Measurements from ENCODE around the gene PSD4.
A peak's percentile ranks its signal among the peaks of the same experiment; 100 is the strongest.

The PSD4 gene

DNA sequence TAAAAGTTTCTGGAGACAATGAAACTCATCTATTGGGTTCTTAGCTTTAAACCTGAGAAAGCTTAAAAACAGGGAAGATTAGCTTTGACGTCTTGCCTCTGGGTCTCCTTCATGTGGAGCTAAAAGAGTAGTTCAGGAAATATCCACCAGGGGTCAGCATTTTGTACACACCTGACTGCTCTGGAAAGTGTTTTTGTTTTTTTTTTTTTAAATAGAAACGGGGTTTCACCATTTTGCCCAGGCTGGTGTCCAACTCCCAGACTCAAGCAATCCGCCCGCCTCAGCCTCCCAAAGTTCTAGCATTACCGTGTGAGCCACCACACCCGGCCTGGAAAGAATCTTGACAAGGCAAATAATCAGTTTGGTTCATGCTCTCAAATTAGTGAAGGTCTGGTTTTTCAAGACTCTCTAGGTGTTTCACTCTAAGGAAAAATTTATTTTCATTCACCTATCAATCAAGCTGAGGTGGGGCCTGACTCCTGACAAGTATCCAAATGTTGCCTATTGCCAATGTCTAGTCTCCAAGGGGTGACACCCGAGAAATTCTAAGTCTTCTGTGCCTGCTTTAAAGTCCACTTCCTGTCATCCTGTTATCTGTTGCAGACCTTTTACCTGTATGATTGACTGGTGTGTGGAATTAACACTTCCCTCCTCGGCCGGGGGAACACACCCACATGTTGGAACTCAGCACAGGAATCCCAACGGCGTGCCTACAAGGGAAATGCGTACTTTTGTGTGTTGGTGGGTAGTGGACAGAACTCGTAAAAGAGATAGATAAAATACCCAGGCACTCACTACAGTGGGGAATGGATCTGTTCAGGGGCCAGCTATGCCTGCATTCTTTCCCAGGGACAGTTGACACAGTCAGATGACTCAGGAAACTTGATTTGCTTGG lies 35.1 kb upstream of the PSD4 start:
- peak overlapping the region in 7 of 21 experiments; percentile 0 to 71 (median 22) for H3K27ac ChIP-seq
- no peak overlapping the region for H3K4me3 ChIP-seq

DNA sequence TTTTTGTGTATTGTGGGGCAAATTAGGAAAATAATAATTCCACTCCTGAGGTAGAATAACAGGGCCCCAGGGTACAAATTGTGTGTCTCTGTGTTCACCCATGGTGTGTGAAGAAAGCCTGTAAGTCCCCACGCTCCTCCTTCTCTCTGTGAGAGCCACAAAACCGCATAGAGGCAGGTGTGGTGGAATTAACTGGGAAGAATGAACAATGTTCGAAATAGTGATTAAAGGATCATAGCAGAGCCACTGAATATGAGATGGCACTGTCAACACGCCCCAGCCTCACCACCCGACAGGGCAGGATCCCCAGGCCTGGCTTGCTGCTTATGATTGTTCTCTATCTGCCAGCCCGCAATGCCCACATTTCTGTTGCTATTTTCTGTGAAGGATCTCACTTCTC lies 32.3 kb upstream of the PSD4 start:
- Histone ChIP-seq H3K4me3 (no peak overlapping the region), H3K27ac (no peak overlapping the region)

DNA sequence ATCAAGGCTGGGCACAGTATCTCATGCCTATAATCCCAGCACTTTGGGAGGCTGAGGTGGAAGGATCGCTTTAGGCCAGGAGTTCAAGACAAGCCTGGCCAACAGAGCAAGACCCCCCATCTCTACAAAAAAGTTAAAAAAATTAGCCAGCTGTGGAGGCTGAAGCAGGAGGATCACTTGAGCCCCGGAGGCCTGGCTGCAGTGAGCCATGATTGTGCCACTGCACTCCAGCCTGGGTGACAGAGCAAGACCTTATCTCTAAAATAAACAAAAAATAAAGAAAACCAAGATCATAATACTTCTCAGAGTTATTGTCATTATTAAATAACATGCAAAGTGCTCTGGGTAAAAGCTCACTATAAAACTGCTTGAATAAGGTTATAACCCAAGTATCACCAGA lies 31.5 kb upstream of the PSD4 start:
- Histone ChIP-seq H3K27ac (no peak overlapping the region), H3K4me3 (no peak overlapping the region)

DNA sequence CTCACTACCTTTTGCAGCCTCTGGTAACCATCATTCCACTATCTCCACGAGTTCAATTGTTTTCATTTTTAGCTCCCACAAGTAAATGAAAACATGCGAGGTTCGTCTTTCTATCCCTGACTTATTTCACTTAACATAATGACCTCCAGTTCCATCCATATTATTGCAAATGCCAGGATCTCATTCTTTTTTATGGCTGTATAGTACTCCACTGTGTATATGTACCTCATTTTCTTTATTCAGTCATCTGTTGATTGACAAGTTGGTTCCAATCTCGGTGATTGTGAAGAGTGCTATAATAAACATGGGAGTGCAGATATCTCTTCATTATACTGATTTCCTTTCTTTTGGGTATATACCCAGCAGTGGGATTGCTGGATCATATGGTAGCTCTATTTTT lies 29.5 kb upstream of the PSD4 start:
- Histone ChIP-seq H3K4me3 (no peak overlapping the region), H3K27ac (no peak overlapping the region)

DNA sequence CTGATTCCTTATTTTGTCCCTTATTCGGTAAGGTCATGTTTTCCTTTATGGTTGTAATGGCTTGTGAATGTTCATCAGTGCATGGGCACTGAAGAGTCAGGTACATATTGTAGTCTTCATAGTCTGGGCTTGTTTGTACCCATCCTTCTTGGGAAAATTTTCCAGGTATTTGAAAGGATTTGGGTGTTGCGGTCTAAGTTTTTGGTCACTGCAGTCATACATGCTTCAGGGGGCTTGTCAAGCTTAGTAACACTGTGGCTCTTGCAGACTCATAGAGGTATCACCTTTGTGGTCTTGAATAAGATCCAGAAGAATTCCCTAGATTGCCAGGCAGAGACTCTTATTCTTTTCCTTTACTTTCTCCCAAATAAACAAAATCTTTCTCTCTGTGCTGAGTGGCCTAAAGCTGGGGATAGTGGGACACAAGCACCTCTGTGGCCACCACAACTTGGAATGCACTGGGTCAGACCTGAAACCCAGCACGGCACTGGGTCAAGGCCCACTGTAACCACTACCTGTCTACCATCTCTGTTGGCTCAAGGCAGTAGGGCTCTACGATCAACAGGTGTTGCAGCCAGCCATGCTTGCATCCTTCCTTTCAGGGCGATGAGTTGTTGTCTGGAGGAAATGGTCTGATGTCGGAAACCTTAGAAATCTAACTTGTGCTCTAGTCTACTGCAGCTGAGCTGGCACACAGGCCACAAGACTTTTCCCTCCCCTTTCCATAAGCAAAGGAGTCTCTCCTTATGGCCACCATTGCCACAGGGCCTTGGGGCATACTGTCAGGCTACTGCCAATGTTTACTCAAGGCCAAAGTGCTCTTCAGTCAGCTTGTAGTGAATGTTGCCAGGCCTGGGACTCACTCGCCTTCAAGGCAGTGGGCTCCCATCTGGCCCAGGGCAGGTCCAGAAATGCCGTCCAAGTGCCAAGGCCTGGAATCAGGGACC lies 24.9 kb upstream of the PSD4 start:
- Histone ChIP-seq H3K4me3 (no peak overlapping the region), H3K27ac (no peak overlapping the region)

DNA sequence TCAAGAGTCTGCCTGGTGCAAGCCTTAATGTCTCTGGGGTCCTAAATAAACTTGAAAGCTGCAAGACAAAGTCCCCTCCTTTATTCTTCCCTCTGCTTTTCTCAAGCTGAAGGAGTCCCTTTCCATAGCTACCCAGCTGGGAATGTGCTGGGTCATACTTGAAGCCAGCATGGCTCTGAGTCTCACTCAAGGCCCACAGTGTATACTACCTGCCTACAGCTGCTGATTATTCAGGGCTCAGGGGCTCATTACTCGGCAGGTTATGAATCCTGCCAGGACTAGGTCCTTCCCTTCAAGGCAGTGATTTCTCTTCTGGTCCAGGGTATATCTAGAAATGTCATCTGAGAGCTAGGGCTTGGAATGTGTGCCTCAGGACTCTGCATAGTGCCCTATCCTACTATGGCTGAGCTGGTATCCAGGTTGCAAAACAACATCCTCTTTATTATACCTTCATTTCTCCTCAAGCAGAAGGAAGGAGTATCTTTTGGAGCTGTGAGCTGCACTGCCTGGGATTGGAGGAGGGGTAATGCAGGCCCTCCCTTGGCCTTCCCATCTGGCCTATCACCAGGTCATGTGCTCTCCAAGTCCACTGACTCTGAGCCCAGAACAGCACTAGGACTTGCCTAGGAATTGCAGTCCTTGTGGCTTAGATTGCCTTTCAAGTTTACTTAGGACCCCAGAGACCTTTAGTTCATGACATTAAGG lies 24.1 kb upstream of the PSD4 start:
- no peak overlapping the region for H3K4me3 ChIP-seq
- H3K27ac ChIP-seq: no peak overlapping the region

DNA sequence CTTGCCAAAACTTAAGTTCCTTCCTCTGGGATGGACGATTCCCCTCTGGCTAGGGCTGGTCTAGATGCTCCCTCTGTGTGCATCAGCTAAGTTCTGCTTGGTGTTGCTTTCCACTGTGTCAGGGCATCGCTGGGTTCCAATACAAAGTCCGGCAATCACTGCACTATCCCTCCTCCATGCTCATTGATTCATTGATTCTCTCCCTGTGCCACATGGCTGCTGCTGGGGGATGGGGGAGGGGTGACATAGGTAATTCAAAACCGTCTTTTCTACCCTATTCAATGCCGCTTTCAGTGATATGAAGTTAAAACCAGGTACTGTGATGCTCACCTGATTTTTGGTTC lies 23.5 kb upstream of the PSD4 start:
- Histone ChIP-seq H3K4me3 (no peak overlapping the region), H3K27ac (no peak overlapping the region)

DNA sequence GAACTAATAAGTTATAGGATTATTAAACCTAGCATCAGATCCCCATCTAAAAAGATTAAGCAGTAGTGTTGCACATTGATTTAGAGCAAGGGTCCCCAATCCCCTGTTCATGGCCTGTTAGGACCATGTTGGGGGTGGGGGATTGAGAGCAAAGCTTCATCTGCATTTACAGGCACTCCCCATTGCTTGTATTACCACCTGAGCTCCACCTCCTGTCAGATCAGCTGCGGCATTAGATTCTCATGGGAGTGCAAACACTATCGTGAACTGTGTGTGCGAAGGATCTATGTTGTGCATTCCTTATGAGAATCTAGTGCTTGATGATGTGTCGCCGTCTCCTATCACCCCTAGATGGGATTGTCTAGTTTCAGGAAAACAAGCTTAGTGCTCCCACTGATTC lies 18.4 kb upstream of the PSD4 start:
- Histone ChIP-seq H3K4me3 (no peak overlapping the region), H3K27ac (no peak overlapping the region)

DNA sequence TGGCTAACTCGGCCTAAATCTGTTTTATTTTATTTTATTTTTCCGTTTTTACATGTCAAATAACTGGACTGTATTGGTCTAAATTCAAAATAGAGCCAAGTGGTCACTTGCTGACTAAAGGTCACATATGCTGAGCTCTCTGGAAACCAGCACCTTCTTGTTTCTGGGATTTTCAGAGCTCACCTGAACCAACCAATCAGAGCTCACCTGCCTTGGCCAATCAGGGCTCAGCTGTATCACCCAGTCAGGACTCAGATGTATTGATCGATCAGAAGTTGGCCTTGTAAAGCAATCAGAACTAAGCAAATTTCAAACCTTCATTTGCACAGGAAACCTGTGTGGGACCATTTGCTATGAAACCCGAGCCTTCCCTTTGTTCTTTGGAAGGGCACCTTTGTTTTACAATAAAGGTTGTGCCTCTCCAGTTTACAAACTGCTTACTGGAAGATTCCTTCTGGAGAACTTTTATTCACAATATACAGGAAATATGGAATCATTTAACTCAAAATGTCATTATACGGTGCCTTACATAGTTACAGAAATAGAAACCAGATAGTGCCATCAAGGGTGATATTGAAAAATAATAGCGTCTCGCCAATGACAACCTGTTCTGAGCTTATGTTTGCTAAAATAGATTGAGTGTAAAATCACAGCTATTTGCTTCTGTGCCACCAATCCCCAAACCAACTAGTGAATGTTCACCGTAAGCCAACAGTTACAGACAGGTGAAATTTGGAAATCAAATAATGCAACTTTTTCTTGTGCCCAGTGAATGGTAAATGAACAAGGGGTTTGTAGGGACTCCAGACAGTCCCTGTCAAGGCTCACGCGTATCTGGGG lies 17.3 kb upstream of the PSD4 start:
- peak overlapping the region in 19 of 21 experiments; percentile 45 to 93 (median 82) for H3K27ac ChIP-seq
- H3K4me3 ChIP-seq: peak overlapping the region; percentile 38 to 66 (median 55)

DNA sequence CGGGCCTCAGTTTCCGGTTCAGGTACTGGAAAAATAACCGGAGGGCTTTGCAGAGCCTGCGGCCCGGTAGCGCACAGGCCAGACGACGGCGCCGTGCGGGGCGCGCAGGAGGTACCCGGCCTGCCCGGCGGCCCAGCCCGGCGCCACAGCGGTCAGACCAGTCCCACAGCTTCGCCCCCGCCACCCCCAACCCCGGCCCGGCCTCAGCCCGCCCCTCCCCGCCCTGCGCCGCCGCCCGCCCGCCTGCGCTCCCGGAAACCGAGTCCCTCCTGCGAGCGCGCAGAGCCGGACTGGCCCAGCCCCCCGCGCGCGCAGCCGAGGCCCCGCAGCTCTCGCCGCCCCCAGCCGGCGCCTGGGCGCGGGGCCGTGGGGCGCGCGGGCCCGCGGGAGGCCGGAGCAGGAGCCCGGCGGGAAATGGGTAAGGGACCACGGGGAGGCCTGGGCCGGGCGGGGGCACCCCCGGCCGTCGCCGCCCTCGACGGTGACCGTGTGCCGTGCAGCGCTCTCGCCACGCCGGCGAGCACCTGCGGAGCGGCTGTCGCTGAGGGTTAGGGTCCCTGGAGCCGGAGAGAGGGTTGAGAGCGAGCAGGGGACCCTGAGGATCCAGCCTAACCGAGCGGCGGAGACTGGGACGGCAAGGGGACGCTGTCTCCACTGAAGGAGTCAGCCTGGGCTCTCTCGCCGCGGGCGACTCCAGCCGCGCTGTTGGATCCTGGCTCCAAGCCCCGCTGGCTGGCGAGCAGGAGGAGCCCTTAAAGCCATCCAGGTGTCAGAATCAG lies 16.5 kb upstream of the PSD4 start:
- H3K27ac ChIP-seq: peak overlapping the region; percentile 54 to 93 (median 83)

DNA sequence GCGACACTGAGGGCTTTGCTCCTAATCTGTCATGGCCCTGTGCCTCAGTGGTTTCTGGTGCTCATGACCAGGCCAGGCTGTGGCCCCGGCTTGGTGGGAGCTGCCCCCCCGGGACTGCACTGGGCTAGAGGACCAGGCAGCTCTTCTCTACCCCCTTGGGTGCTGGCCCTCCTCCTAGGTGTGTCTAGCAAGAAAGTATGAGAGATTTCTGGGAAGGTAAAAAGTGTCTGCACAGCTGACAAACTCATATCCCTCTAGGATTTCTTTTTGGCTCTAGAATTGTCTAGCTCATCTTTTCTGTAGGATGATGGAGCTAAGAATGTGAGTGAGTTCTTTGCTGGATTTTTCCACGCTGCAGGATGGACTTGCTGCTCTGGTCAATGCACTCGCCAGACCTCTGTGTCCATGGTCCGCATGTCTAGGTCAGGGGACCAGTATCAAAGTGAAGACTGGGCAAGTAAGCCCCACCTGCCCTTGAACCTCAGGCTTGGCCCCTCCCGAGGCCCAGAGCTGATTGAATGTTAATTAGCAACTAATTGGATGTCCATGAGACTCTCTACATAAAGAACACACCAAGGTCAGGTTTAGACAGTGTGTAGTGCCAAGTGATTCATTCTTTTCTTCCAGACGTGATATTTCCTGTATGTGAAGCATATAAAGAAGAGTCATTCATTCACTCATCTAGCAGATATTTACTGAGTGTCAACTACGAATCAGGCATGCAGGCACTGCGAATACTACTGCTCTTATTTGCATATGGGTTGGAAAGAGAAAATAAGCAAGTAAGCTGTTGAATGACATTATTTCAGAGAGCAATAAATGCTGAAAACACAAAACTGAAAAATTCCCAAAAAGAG lies 15.6 kb upstream of the PSD4 start:
- peak overlapping the region; percentile 54 to 93 (median 83) for H3K27ac ChIP-seq

More for the DNA sequence above, 16.5 kb upstream of the PSD4 start:
- H3K4me3 ChIP-seq: peak overlapping the region; percentile 38 to 66 (median 55)

DNA sequence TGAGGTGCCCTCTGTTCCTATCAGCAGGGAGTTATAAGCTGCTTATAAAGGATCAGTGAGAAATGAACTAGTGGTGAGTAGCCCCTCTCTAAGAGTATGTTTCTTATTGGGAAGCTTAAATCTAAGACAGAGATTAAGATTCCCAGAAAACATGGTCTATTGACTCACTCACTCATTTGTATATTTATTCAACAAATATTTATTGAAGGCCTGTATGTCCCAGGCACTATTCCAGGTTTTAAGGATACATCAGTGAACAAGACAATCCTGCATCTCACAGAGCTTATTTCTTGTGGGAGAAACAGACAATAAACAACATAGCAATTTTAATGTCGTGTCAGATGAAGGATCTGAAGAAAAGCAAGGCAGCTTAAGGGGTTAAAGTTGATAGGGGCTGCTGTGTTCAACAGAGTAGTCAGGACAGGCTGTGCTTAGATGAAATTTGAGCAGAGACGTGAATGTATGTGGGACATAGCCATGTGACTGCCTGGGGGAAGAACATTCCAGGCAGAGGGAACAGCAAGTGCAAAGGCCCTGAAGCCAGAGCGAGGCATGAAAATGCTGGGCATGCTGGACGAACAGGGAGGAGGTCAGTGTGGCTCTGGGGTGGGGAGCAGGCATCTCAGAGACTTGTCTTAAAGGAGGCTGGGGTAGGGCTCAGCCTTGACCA lies 14.8 kb upstream of the PSD4 start:
- Histone ChIP-seq H3K27ac (peak overlapping the region in 3 of 21 experiments; percentile 6 to 93 (median 38)), H3K4me3 (no peak overlapping the region)

More for the DNA sequence above, 15.6 kb upstream of the PSD4 start:
- peak overlapping the region; percentile 38 to 66 (median 55) for H3K4me3 ChIP-seq

DNA sequence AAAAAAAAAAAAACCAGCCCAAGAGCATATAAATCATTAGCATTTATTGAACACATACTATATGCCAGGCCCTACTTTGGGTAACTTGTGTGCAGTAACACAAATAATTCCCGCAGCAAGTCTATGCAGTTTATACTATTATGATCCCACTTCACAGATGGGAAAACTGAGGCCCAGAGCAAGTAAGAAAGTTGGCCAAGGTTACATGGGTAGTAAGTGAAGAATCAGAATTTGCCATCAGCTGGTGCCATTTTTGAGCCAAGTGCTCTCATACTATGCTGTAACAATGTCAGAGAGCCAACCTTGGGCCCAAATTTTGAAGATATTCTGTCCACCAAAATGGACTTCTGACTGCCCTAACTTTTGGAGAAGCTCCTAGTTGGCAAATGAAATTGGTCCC lies 13.5 kb upstream of the PSD4 start:
- no peak overlapping the region for H3K4me3 ChIP-seq
- no peak overlapping the region for H3K27ac ChIP-seq

DNA sequence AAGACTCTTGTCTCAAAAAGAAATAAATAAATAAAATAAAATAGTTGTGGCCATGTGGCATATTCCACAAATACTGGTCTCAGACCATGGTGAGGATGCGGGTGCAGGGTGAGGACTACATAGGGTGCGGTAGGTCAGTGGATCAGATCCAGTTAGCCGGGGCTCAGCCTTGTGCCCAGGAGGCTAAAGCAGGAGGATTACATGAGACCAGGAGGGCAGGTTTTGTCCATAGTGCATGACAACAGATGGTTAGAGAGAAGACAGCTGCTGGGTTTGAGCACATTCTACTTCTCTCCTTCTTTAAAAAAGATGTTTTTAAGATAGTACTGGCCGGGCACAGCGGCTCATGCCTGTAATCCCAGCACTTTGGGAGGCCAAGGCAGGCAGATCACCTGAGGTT lies 12.8 kb upstream of the PSD4 start:
- H3K27ac ChIP-seq: no peak overlapping the region

DNA sequence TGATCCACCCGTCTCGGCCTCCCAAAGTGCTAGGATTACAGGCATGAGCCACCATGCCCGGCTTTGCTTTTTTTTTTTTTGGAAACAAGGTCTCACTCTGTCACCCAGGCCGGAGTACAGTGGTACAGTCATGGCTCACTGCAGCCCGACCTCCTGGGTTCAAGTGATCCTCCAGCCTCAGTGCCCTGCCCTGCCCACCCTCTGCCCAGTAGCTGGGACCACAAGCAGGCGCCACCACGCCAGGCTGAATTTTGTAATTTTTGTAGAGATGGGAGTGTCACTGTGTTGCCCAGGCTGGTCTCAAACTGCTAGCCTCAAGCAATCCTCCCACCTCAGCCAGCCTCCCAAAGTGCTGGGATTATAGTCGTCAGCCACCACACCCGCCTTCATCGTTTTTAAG lies 11.6 kb upstream of the PSD4 start:
- no peak overlapping the region for H3K4me3 ChIP-seq
- no peak overlapping the region for H3K27ac ChIP-seq

More for the DNA sequence above, 12.8 kb upstream of the PSD4 start:
- no peak overlapping the region for H3K4me3 ChIP-seq

DNA sequence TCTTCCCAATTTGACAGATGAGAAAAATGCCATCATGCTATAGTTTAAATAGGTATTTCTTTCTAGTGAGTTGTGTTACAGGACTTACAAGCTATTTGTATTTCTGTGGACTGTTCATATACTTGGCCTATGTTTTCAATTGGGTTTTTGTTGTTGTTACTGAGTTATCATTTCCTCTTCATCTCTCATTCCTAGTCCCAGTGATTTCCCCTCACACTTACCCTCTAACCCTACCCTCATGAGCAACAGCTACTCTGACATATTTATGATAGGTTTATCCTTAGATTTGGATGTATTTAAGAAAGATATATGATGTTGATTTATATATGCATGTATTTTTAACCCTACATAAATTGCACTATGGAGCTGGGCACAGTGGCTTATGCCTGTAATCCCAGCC lies 10.9 kb upstream of the PSD4 start:
- Histone ChIP-seq H3K27ac (no peak overlapping the region), H3K4me3 (no peak overlapping the region)
